H1 (cell line): ENCODE measurements around the gene YARS1. TPM values are rescaled to one million over a fixed set of nuclear protein-coding genes. Genes with fewer than 3 reads are reported as not detected.

Experiments
- CTCF ChIA-PET: fragments of 300-600 bp; sonication (Branson Sonifier 250); formaldehyde crosslinking; loops from one replicate; lab custom pipeline; 2021; ENCODE audit not compliant: partially characterized antibody; lab: Charles Lee
- POLR2A ChIA-PET: fragments of 300-600 bp; sonication (Branson Sonifier 250); formaldehyde crosslinking; loops from one replicate; lab custom pipeline; 2021; ENCODE audit warnings: inconsistent platforms; ENCODE audit not compliant: partially characterized antibody; lab: Charles Lee
- DNase-seq, 2 experiments: peaks; one replicate each; pipeline versions ENCODE4 v3.0.0 to v3.0.0-alpha.2; 2010 to 2022; ENCODE audit warnings: low spot score in 2 of 2, low read depth in 1 of 2, mixed read lengths in 1 of 2
- FAIRE-seq: peaks from 2 replicates; lab custom pipeline; 2011; peaks lifted over from hg19 to GRCh38; lab: Jason Lieb, UNC
- H2AFZ ChIP-seq: 2 replicates; pipeline ENCODE4 v1.8.1; 2012; ENCODE audit warnings: low read length, inconsistent platforms
- H2AK5ac ChIP-seq: 2 replicates; pipeline ENCODE4 v1.6.1; 2013; ENCODE audit warnings: low read depth, low read length
- H2BK120ac ChIP-seq: replicated peaks from 2 replicates; pipeline ENCODE3; 2013; ENCODE audit warnings: low read depth, low read length, inconsistent platforms
- H2BK12ac ChIP-seq: 2 replicates; pipeline ENCODE4 v1.6.1; 2013; ENCODE audit warnings: low read depth, low read length
- H2BK15ac ChIP-seq: 2 replicates; pipeline ENCODE4 v1.6.1; 2013; ENCODE audit warnings: low read length
- H2BK20ac ChIP-seq: 2 replicates; pipeline ENCODE4 v1.6.1; 2013; ENCODE audit warnings: low read length
- H2BK5ac ChIP-seq: 2 replicates; pipeline ENCODE4 v1.6.1; 2013; ENCODE audit warnings: low read depth, low read length
- H3K14ac ChIP-seq: 2 replicates; pipeline ENCODE4 v1.6.1; 2013; ENCODE audit warnings: inconsistent platforms; ENCODE audit not compliant: insufficient read length
- H3K18ac ChIP-seq: 2 replicates; pipeline ENCODE4 v1.6.1; 2013; ENCODE audit warnings: low read length; ENCODE audit errors: extremely low read depth
- H3K23ac ChIP-seq: 2 replicates; pipeline ENCODE4 v1.6.1; 2013; ENCODE audit warnings: inconsistent platforms; ENCODE audit not compliant: insufficient read length
- H3K23me2 ChIP-seq: 2 replicates; pipeline ENCODE4 v1.6.1; 2013; ENCODE audit warnings: low read depth, low read length
- H3K27ac ChIP-seq: 2 replicates; pipeline ENCODE4 v1.6.1; 2011; ENCODE audit warnings: low read depth, low read length, inconsistent platforms
- H3K27me3 ChIP-seq, 4 experiments: replicated peaks in 1 of 4; 1 replicate in 1 of 4; 2 replicates in 3 of 4; pipeline versions ENCODE4 v1.6.1 to v1.8.1; 2011 to 2013; ENCODE audit warnings: low read length in 3 of 4, mild to moderate bottlenecking in 3 of 4, inconsistent platforms in 2 of 4, mixed read lengths in 2 of 4, moderate library complexity in 1 of 4; ENCODE audit not compliant: control insufficient read depth in 3 of 4, insufficient read depth in 3 of 4; ENCODE audit errors: extremely low read depth in 1 of 4
- H3K36me3 ChIP-seq, 4 experiments: 2 replicates each; pipeline versions ENCODE4 v1.6.1 to v1.8.1; 2011 to 2013; ENCODE audit warnings: mild to moderate bottlenecking in 4 of 4, low read length in 3 of 4, moderate library complexity in 2 of 4, control low read depth in 1 of 4, inconsistent platforms in 1 of 4; ENCODE audit not compliant: insufficient read depth in 4 of 4, control insufficient read depth in 2 of 4
- H3K4ac ChIP-seq: replicated peaks from 2 replicates; pipeline ENCODE3; 2013; ENCODE audit warnings: low read length, low read depth, mixed read lengths, inconsistent platforms; ENCODE audit not compliant: insufficient read length
- H3K4me1 ChIP-seq, 4 experiments: replicated peaks in 1 of 4; 1 replicate in 1 of 4; 2 replicates in 3 of 4; pipeline versions ENCODE4 v1.6.1 to v1.8.1; 2011 to 2013; ENCODE audit warnings: low read length in 3 of 4, inconsistent platforms in 2 of 4, mixed read lengths in 1 of 4; ENCODE audit not compliant: insufficient read depth in 4 of 4, control insufficient read depth in 3 of 4
- H3K4me2 ChIP-seq, 2 experiments: 2 replicates each; pipeline versions ENCODE4 v1.6.1 to v1.8.1; 2011 to 2013; ENCODE audit warnings: low read depth in 2 of 2, low read length in 2 of 2, control low read depth in 1 of 2, inconsistent platforms in 1 of 2, mild to moderate bottlenecking in 1 of 2; ENCODE audit not compliant: insufficient read depth in 1 of 2
- H3K4me3 ChIP-seq, 4 experiments: fragments of 200-600, 300-600 bp in 1 of 4; sonication (generic), shearing (Covaris generic), sonication (Bioruptor Twin) in 1 of 4; 2 replicates each; pipeline versions ENCODE4 v1.5.1 to v1.8.1; 2011 to 2016; ENCODE audit warnings: low read length in 4 of 4, low read depth in 3 of 4, control low read depth in 2 of 4, inconsistent platforms in 2 of 4, mild to moderate bottlenecking in 2 of 4, mixed read lengths in 1 of 4, moderate library complexity in 1 of 4; ENCODE audit not compliant: insufficient read depth in 2 of 4; ENCODE audit errors: extremely low read depth in 1 of 4
- H3K56ac ChIP-seq: replicated peaks from 2 replicates; pipeline ENCODE3; 2013; ENCODE audit warnings: low read depth, mild to moderate bottlenecking, mixed read lengths, low read length, inconsistent platforms; ENCODE audit not compliant: insufficient read length
- H3K79me1 ChIP-seq: 2 replicates; pipeline ENCODE4 v1.6.1; 2013; ENCODE audit warnings: low read depth, low read length, control low read depth
- H3K79me2 ChIP-seq, 2 experiments: 2 replicates each; pipeline versions ENCODE4 v1.6.1 to v1.8.1; 2012 to 2013; ENCODE audit warnings: low read length in 2 of 2, mild to moderate bottlenecking in 2 of 2, inconsistent platforms in 1 of 2; ENCODE audit not compliant: insufficient read depth in 2 of 2, control insufficient read depth in 1 of 2
- H3K9ac ChIP-seq, 4 experiments: replicated peaks in 1 of 4; 1 replicate in 1 of 4; 2 replicates in 3 of 4; pipeline versions ENCODE4 v1.6.1 to v1.8.1; 2011 to 2013; ENCODE audit warnings: low read depth in 3 of 4, low read length in 3 of 4, control low read depth in 2 of 4, mild to moderate bottlenecking in 2 of 4, moderate library complexity in 2 of 4, inconsistent platforms in 1 of 4; ENCODE audit errors: extremely low read depth in 1 of 4
- H3K9me3 ChIP-seq, 2 experiments: 2 replicates each; pipeline versions ENCODE4 v1.6.1 to v1.8.1; 2012 to 2013; ENCODE audit warnings: mild to moderate bottlenecking in 2 of 2, moderate library complexity in 2 of 2, control low read depth in 1 of 2, inconsistent platforms in 1 of 2, low read depth in 1 of 2, low read length in 1 of 2, mixed read lengths in 1 of 2; ENCODE audit not compliant: insufficient read depth in 2 of 2
- H4K20me1 ChIP-seq, 2 experiments: replicated peaks in 1 of 2; 2 replicates each; pipeline versions ENCODE3 to v1.8.1; 2011 to 2013; ENCODE audit warnings: inconsistent platforms in 2 of 2, low read length in 2 of 2, mild to moderate bottlenecking in 1 of 2; ENCODE audit not compliant: insufficient read depth in 2 of 2, control insufficient read depth in 1 of 2
- H4K5ac ChIP-seq: 2 replicates; pipeline ENCODE4 v1.6.1; 2013; ENCODE audit warnings: low read length, low read depth, mixed read lengths, inconsistent platforms; ENCODE audit not compliant: insufficient read length
- H4K8ac ChIP-seq: 2 replicates; pipeline ENCODE4 v1.8.0; 2013; ENCODE audit warnings: mild to moderate bottlenecking, moderate library complexity, low read length, inconsistent platforms; ENCODE audit not compliant: insufficient read depth; ENCODE audit errors: extremely low read depth
- H4K91ac ChIP-seq: replicated peaks from 2 replicates; pipeline ENCODE3; 2013; ENCODE audit warnings: low read length, mixed read lengths, inconsistent platforms; ENCODE audit not compliant: insufficient read length
- BCL11A ChIP-seq, 2 experiments: IDR thresholded peaks; one replicate each; pipeline ENCODE4 v1.6.1; 2011; ENCODE audit warnings: low read depth in 2 of 2, low read length in 2 of 2, mild to moderate bottlenecking in 2 of 2
- CBX5 ChIP-seq: fragments of 300-800, 300-1000 bp; sonication (generic); IDR thresholded peaks from 2 replicates; pipeline ENCODE4 v1.7.1; 2016; ENCODE audit warnings: antibody characterized with exemption, low read length, low read depth
- CEBPB ChIP-seq: IDR thresholded peaks from 2 replicates; pipeline ENCODE4 v1.6.1; 2012; ENCODE audit warnings: low read depth, low read length
- EGR1 ChIP-seq: IDR thresholded peaks from 2 replicates; pipeline ENCODE4 v1.6.1; 2011; ENCODE audit warnings: low read depth, low read length, borderline replicate concordance
- GTF2F1 ChIP-seq: IDR thresholded peaks from 2 replicates; pipeline ENCODE4 v1.6.1; 2012; ENCODE audit warnings: low read depth, low read length, improper control_type of control experiment, borderline replicate concordance
- HDAC2 ChIP-seq, 2 experiments: fragments of 300-600 bp in 1 of 2; sonication (generic) in 1 of 2; IDR thresholded peaks; 2 replicates each; pipeline ENCODE4 v1.6.1; 2011 to 2012; ENCODE audit warnings: low read depth in 2 of 2, low read length in 2 of 2, mild to moderate bottlenecking in 2 of 2, moderate library complexity in 2 of 2, borderline replicate concordance in 1 of 2, inconsistent platforms in 1 of 2
- JUND ChIP-seq: IDR thresholded peaks from 2 replicates; pipeline ENCODE4 v1.6.1; 2011; ENCODE audit warnings: mild to moderate bottlenecking, improper control_type of control experiment, low read length
- SP1 ChIP-seq: IDR thresholded peaks from 2 replicates; pipeline ENCODE4 v1.6.1; 2011; ENCODE audit warnings: low read depth, low read length
- SP4 ChIP-seq: IDR thresholded peaks from 2 replicates; pipeline ENCODE4 v1.6.1; 2012; ENCODE audit warnings: low read length, inconsistent platforms
- WGBS, 2 experiments: shearing (Covaris generic) in 1 of 2; methylation state at CpG; one replicate each; pipeline versions ENCODE4 v1.1.6 to v1.1.7; 2013 to 2015; ENCODE audit warnings: low lambda C conversion rate in 2 of 2, mixed read lengths in 2 of 2, inconsistent platforms in 1 of 2, low coverage in 1 of 2, missing lambda C conversion rate in 1 of 2; ENCODE audit not compliant: insufficient replicate concordance in 2 of 2, insufficient coverage in 1 of 2, insufficient read length in 1 of 2; ENCODE audit errors: extremely low coverage in 1 of 2, missing lambda C conversion rate in 1 of 2; 5-methylcytosine and 5-hydroxymethylcytosine counted together
- polyA plus RNA-seq, 7 experiments: library from polyadenylated mRNA; depleted of rRNA in 3 of 7; stranded (reverse) in 5 of 7; unstranded in 2 of 7; fragments of >200 nt in 5 of 7; fragments of 200-250 nt in 2 of 7; gene quantifications; 1 replicate in 5 of 7; 2 replicates in 1 of 7; 4 replicates in 1 of 7; pipeline versions ENCODE4 v1.2.1 to v1.2.3, GENCODE V29; 2011 to 2013; ENCODE audit warnings: missing spikeins in 2 of 7, mixed read lengths in 2 of 7
- total RNA-seq: library from RNA; stranded (reverse); fragmentation: NEBNext Ultra II Directional; extraction: Animal tissue kit (Norgen Biotek cat#: 25700); gene quantifications from 2 replicates; pipeline ENCODE4 v1.2.1, GENCODE V29; 2021
- TF ChIP-seq, protein P1 (sequence below): IDR thresholded peaks from 2 replicates; pipeline ENCODE4 v1.6.1; 2012; ENCODE audit warnings: inconsistent platforms
- TF ChIP-seq, protein P2 (sequence below): IDR thresholded peaks from 2 replicates; pipeline ENCODE4 v1.6.1; 2011; ENCODE audit warnings: low read length, improper control_type of control experiment

Gene YARS1
- total and polyA plus RNA-seq, 2 of the 8 experiments (the other 6 are each of a cell fraction or from before 2014, with no cell fraction given), result 47.1 to 226 TPM

DNA sequence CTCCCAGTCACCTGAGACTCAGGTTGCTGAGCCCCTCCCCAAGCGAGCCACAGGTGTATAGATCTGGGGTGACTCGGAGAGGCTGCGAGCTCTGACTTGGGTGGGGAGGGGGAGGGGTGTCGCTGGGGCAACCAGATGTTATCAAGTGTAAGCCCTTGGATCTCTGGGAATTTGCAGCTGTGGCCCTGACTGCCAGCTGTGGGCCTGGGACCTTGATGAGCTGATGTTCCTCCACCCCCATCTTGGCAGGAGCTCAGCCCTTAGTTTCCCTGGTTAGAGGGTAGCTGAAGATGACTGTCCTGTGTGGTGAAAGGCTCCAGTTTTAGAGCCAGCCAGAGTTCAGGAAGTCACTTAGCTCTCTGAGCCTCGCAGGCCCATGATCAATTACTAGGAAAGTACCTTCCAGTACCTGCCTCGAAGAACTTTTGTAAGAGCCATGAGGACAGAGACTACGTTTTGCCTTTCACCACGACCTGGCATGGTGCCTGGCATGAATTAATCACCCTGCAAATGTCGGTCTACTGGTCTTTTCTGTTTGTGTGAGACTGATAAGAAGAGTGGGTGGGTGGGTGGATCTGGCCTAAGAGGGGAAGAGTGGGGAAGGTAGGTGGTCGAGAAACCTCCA is 55.8 kb downstream of the YARS1 start:
- H2AK5ac ChIP-seq, result peak overlapping the region; percentile 95
- peak overlapping the region; percentile 87 for H4K91ac ChIP-seq
- no peak overlapping the region for H3K56ac ChIP-seq
- DNase-seq, result peak in 1 of 2 experiments; percentile 54
- peak overlapping the region; percentile 30 for H2BK120ac ChIP-seq
- H3K36me3 ChIP-seq, result peaks cover 0 to 4% (median 0%) of the 10 kb centered on the region in 4 experiments; a peak in 1 of 8 replicates
- no peak overlapping the region for H3K14ac ChIP-seq
- ChIA-PET CTCF (interaction anchor here (0.8 to 4.9 kb wide), 9 partner anchors 8 to 140 kb away, joined by 3 to 41 read pairs (median 5); no protein-coding TSS in a partner anchor), POLR2A (interaction anchor here (1.0 to 17.2 kb wide), 11 partner anchors 10 to 297 kb away, joined by 3 to 295 read pairs (median 7); partner anchors contain the start of genes RBBP4 and ZBTB8B)
- H3K18ac ChIP-seq, result peak overlapping the region; percentile 90
- H3K9me3 ChIP-seq, result no peaks in the 10 kb centered on the region
- H2BK15ac ChIP-seq, result peak overlapping the region; percentile 88
- H3K4me2 ChIP-seq, result peak overlapping the region; percentile 58 to 76
- H2BK12ac ChIP-seq, result peak overlapping the region; percentile 100
- peak overlapping the region; percentile 98 for H2BK20ac ChIP-seq
- H3K79me2 ChIP-seq, result peaks cover 0 to 68% of the 10 kb centered on the region in 2 experiments; a peak in 3 of 4 replicates
- FAIRE-seq, result no peak
- no peak overlapping the region for H3K23ac ChIP-seq
- peaks cover 17% of the 10 kb centered on the region for H3K23me2 ChIP-seq
- peak overlapping the region; percentile 14 for H4K5ac ChIP-seq
- peak overlapping the region; percentile 87 for H3K27ac ChIP-seq
- no peak overlapping the region for H2AFZ ChIP-seq
- H3K27me3 ChIP-seq, result no peaks in the 10 kb centered on the region
- peak overlapping the region; percentile 40 for H3K4ac ChIP-seq
- H3K4me1 ChIP-seq, result peaks cover 35 to 60% (median 46%) of the 10 kb centered on the region in 4 experiments
- peaks cover 4% of the 10 kb centered on the region in 2 experiments for H4K20me1 ChIP-seq
- H3K4me3 ChIP-seq, result peak overlapping the region in 2 of 4 experiments; percentile 12 to 51; a peak in 2 of 8 replicates
- H3K9ac ChIP-seq, result peak overlapping the region in 2 of 4 experiments; percentile 36 to 42; a peak in 3 of 7 replicates
- H3K79me1 ChIP-seq, result peaks cover 7% of the 10 kb centered on the region
- H4K8ac ChIP-seq, result no peak overlapping the region
- 51% methylated on average over 10 of the region's 10 CpGs; no CpG with 5 or more reads in 1 of the 2 experiments for WGBS, 2 experiments
- H2BK5ac ChIP-seq, result peak overlapping the region; percentile 98
- TF ChIP-seq SP1, result peak; percentile 47; the same call in 1 of the 2 replicates
- peak; percentile 4; the same call in 1 of the 2 replicates for TF ChIP-seq SP4
- TF ChIP-seq, protein P1, sequence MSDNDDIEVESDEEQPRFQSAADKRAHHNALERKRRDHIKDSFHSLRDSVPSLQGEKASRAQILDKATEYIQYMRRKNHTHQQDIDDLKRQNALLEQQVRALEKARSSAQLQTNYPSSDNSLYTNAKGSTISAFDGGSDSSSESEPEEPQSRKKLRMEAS, result no peak
- TF ChIP-seq JUND, result no peak
- TF ChIP-seq, protein P2, sequence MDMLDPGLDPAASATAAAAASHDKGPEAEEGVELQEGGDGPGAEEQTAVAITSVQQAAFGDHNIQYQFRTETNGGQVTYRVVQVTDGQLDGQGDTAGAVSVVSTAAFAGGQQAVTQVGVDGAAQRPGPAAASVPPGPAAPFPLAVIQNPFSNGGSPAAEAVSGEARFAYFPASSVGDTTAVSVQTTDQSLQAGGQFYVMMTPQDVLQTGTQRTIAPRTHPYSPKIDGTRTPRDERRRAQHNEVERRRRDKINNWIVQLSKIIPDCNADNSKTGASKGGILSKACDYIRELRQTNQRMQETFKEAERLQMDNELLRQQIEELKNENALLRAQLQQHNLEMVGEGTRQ, result no peak
- no peak for TF ChIP-seq BCL11A (IDR thresholded peaks at IDR 0.05; ENCODE audit: low read depth in 2 of 2, low read length in 2 of 2)
- TF ChIP-seq GTF2F1, result no peak
- 0 out of 2 replicates have a peak, but pooled peaks have one; percentile 11 for TF ChIP-seq EGR1
- no peak for TF ChIP-seq CEBPB
- no peak for TF ChIP-seq HDAC2 (IDR thresholded peaks at IDR 0.05; ENCODE audit: borderline replicate concordance in 1 of 2, low read depth in 2 of 2, low read length in 2 of 2)
- TF ChIP-seq CBX5, result no peak
